GM18507 (cell line): ENCODE data around the gene NEUROD4.

Source experiments
- DNase-seq: peaks from one replicate; pipeline ENCODE4 v3.0.0; 2011; ENCODE audit warnings: low read depth; ENCODE audit not compliant: insufficient read length; ENCODE audit errors: extremely low spot score
- FAIRE-seq: peaks from 2 replicates; lab custom pipeline; 2011; peaks lifted over from hg19 to GRCh38; lab: Jason Lieb, UNC

Gene NEUROD4

DNA sequence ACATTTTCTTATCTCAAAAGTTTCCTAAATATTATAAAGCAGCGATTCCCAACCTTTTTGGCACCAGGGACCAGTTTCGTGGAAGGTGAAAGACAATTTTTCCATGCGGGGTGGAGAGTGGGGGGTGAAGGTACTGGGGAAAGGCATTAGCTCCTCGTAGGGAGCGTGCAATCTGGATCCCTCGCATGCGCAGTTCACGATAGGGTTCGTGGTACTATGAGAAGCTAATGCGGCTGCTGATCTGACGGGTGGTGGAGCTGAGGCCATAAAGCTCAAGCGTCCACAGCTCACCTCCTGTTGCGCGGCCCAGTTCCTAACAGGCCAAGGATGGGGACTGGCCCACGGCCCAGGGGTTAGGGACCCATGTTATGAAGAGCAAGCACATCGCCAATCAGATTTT, 29.9 kb downstream of the NEUROD4 start:
- FAIRE-seq, result no peak
- DNase-seq, result no peak

GRCh38 chr12:55051197-55051947, 31.6 kb downstream of the NEUROD4 start:
- no peak for DNase-seq
- FAIRE-seq, result no peak

DNA sequence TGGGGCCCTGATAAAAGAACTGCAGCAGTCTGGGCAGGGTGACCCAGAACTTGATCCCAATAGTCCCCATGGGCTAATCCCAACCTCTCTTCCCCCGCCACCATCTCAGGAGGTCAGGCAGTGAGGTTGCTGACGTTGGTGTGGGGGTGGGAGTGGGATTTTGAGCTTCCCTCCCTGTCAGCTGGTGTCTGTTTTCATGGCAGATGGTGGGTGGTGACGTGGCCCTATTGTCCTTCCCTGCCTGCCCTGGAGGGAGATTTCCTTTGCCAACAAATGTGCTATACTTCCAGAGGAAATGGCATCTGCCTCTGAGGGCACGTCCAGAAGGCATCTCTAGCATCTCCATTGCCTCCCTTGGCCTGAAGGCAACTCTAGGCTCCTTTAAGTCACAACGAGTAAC, 37.7 kb downstream of the NEUROD4 start:
- FAIRE-seq (no peak), DNase-seq (no peak)

GRCh38 chr12:55058082-55058481, 38.3 kb downstream of the NEUROD4 start:
- FAIRE-seq, result no peak
- no peak for DNase-seq

DNA sequence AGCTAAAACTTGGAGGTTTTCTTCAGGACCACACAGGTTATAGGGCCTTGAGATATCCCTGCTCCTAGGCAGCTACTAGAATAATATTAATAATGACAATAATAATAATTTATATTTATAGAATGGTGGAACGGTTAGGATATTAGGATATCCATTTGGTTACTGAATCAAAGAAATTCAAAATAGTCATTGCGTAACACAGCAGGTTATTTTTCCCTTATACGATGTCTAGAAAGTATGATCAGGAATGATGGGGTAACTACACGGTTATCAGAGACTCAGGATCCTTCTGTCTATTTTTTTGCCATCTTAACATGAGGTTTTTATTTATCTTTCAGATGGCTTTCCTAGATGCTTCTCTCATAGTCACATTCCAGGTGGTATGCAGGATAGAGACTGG, 39.0 kb downstream of the NEUROD4 start:
- DNase-seq, result no peak
- FAIRE-seq, result no peak

DNA sequence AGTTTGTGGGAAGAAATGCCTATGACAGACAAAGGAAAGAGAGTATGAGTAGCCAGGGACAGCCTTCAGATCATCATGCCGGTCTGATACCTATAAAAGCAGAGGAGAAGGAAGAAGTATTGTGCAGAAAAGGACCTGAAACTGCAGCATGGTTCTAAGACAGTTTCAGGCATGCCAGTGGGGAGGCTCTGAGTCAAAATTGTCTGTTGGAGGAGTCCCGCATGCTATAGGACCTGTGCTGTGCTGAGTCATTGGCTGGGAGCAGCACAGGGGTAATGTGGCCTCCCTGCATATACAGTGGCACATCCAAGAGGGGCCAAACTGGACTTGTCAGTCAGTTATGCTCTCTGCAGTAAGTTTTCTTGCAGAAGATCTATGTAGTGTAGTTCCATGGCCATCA, 40.7 kb downstream of the NEUROD4 start:
- FAIRE-seq (peak; percentile 81), DNase-seq (no peak)

DNA sequence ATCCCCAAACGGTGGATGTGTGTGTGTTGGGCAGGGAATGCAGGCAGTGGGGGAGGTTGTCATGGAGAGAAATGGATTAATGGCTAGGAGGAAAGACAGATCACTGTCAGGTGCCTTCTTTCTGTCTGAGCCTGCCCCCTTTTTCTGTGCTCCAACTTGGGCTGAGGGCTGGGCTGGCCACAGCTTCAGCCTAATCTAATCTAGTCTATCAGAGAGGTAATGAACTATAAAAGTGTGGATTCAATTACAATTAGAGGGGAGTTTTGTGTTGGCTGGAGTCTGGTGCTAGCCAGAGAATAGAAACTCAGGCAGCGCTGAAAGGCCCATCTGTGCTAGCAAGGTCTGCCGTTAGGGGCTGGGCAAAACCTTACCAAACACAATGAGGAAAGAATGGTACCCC, 41.2 kb downstream of the NEUROD4 start:
- DNase-seq, result no peak
- no peak for FAIRE-seq

GRCh38 chr12:55063291-55063690, 43.5 kb downstream of the NEUROD4 start:
- no peak for FAIRE-seq
- no peak for DNase-seq

DNA sequence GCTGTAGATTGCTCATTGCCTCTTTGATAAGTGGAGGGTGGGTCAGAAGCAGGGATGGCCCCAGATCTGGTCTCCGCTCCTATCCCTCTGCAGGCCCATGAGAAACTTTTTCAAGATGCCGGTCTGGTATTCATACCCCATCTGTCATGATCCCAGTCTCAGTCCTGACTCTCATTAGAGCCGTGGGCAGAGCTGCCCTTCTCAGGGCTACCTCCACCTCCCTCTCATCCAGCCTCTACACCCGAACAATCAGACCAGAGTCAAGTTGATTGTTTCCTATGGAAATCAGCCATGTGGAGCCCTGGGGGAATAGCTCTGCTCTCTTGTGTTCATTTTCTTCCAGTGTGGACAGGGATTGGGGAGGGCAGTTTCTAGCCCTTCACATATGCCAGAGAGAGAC, 45.8 kb downstream of the NEUROD4 start:
- FAIRE-seq (no peak), DNase-seq (no peak)

GRCh38 chr12:55067701-55068100, 47.9 kb downstream of the NEUROD4 start:
- FAIRE-seq, result no peak
- DNase-seq, result no peak

GRCh38 chr12:55068416-55069010, 48.7 kb downstream of the NEUROD4 start:
- DNase-seq, result no peak
- peak; percentile 74 for FAIRE-seq

- FAIRE-seq, result peak; percentile 49
- no peak for DNase-seq
Measured at GRCh38 chr12:55072083-55072482, 52.3 kb downstream of the NEUROD4 start.

- peak; percentile 28 for DNase-seq
Measured at GRCh38 chr12:55073043-55074022, 53.6 kb downstream of the NEUROD4 start.

DNA sequence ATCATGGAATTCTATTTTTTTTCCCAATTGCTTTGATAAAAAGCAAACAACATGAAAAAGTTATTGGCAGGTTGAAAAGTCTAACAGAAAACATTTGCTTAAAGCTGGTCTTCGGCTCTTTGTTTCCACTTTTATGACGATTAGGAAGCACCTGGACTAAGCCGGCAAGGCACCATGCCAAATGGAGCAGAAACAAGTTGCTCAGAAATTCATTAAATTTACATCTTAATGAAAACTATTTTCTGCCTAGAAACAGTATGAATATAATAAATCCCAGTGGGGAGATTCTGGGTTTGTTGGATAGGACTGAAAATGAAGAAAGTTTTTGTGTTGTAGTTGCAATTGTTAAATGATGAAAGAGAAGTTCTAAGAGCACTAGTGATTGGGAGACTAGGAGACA, 55.0 kb downstream of the NEUROD4 start:
- FAIRE-seq (no peak), DNase-seq (no peak)

More at GRCh38 chr12:55073043-55074022, 53.6 kb downstream of the NEUROD4 start:
- peak; percentile 77 for FAIRE-seq
